WTC11 (cell line): ENCODE measurements around the gene NUDT6. TPM values are rescaled to one million over a fixed set of nuclear protein-coding genes. Genes with fewer than 3 reads are reported as not detected.

Experiments
- ATAC-seq: fragments of 200-7000 bp; cut with Tn5 transposase; 2 replicates; pipeline ENCODE4 v1.10.0; 2021; ENCODE audit warnings: mild to moderate bottlenecking, moderate library complexity
- CTCF ChIA-PET: fragments of 300-600 bp; sonication (Branson Sonifier 250); formaldehyde crosslinking; loops from one replicate; lab custom pipeline; 2021; ENCODE audit warnings: antibody characterized with exemption; lab: Charles Lee
- POLR2A ChIA-PET: fragments of 350-600 bp; sonication (Branson Sonifier 250); formaldehyde crosslinking; loops from one replicate; lab custom pipeline; 2021; ENCODE audit warnings: antibody characterized with exemption; lab: Charles Lee
- DNase-seq: peaks from one replicate; pipeline ENCODE4 v3.0.0; 2021; ENCODE audit warnings: low spot score
- H3K27ac Mint-ChIP-seq: 2 replicates; pipeline ENCODE4 v1.8.0; 2021; ENCODE audit warnings: mixed read lengths
- H3K27me3 Mint-ChIP-seq: 2 replicates; pipeline ENCODE4 v1.8.0; 2021; ENCODE audit warnings: low read depth, mild to moderate bottlenecking, moderate library complexity, mixed read lengths
- H3K36me3 Mint-ChIP-seq: 2 replicates; pipeline ENCODE4 v1.8.0; 2021; ENCODE audit warnings: mixed read lengths
- H3K4me1 Mint-ChIP-seq: 2 replicates; pipeline ENCODE4 v1.8.0; 2022; ENCODE audit warnings: mixed read lengths
- H3K4me3 Mint-ChIP-seq: 2 replicates; pipeline ENCODE4 v1.8.0; 2021; ENCODE audit warnings: mild to moderate bottlenecking, moderate library complexity, mixed read lengths
- H3K9me3 Mint-ChIP-seq: 2 replicates; pipeline ENCODE4 v1.8.0; 2021; ENCODE audit warnings: mixed read lengths
- ARID4B ChIP-seq: sonication (generic); formaldehyde crosslinking; IDR thresholded peaks from 2 replicates; pipeline ENCODE4 v1.8.0; 2023; ENCODE audit warnings: missing genetic modification reagents, mild to moderate bottlenecking, borderline replicate concordance
- ATF6 ChIP-seq: sonication (generic); formaldehyde crosslinking; IDR thresholded peaks from 2 replicates; pipeline ENCODE4 v1.8.1; 2023; ENCODE audit warnings: mild to moderate bottlenecking, missing genetic modification reagents
- E2F1 ChIP-seq: sonication (generic); formaldehyde crosslinking; IDR thresholded peaks from 2 replicates; pipeline ENCODE4 v1.8.0; 2022; ENCODE audit warnings: mild to moderate bottlenecking, missing genetic modification reagents
- EMX1 ChIP-seq: fragments of 250-450 bp; sonication (Bioruptor Pico); IDR thresholded peaks from 2 replicates; pipeline ENCODE4 v1.8.0; 2021; ENCODE audit warnings: mild to moderate bottlenecking
- FOXJ3 ChIP-seq: sonication (generic); formaldehyde crosslinking; IDR thresholded peaks from 2 replicates; pipeline ENCODE4 v1.9.0; 2021; ENCODE audit warnings: missing genetic modification reagents, mild to moderate bottlenecking, borderline replicate concordance
- FOXP1 ChIP-seq: sonication (generic); formaldehyde crosslinking; IDR thresholded peaks from 2 replicates; pipeline ENCODE4 v1.8.0; 2022; ENCODE audit warnings: missing genetic modification reagents, mild to moderate bottlenecking, moderate library complexity, borderline replicate concordance
- MXD4 ChIP-seq: fragments of 250-450 bp; sonication (Bioruptor Pico); IDR thresholded peaks from 2 replicates; pipeline ENCODE4 v1.8.0; 2021; ENCODE audit warnings: mild to moderate bottlenecking, moderate library complexity, borderline replicate concordance
- NR2C2 ChIP-seq: sonication (generic); formaldehyde crosslinking; IDR thresholded peaks from 2 replicates; pipeline ENCODE4 v1.8.0; 2022; ENCODE audit warnings: mild to moderate bottlenecking, missing genetic modification reagents
- PRRX2 ChIP-seq: fragments of 250-450 bp; sonication (Bioruptor Pico); IDR thresholded peaks from 2 replicates; pipeline ENCODE4 v1.8.0; 2021; ENCODE audit warnings: mild to moderate bottlenecking
- RORB ChIP-seq: fragments of 250-450 bp; sonication (Bioruptor Pico); IDR thresholded peaks from 2 replicates; pipeline ENCODE4 v1.9.0; 2021; ENCODE audit warnings: mild to moderate bottlenecking
- SOX15 ChIP-seq: fragments of 250-450 bp; sonication (Bioruptor Pico); IDR thresholded peaks from 2 replicates; pipeline ENCODE4 v1.9.0; 2021; ENCODE audit warnings: mild to moderate bottlenecking
- USF2 ChIP-seq: sonication (generic); formaldehyde crosslinking; IDR thresholded peaks from 2 replicates; pipeline ENCODE4 v1.8.1; 2023; ENCODE audit warnings: mild to moderate bottlenecking, missing genetic modification reagents, moderate library complexity
- ZNF138 ChIP-seq: sonication (generic); formaldehyde crosslinking; conservative IDR thresholded peaks from 2 replicates; pipeline ENCODE4 v1.8.1; 2022; ENCODE audit warnings: mild to moderate bottlenecking, moderate library complexity, missing genetic modification reagents
- ZNF232 ChIP-seq: sonication (generic); formaldehyde crosslinking; IDR thresholded peaks from 2 replicates; pipeline ENCODE4 v1.8.0; 2022; ENCODE audit warnings: mild to moderate bottlenecking, missing genetic modification reagents
- ZNF263 ChIP-seq: sonication (generic); formaldehyde crosslinking; IDR thresholded peaks from 2 replicates; pipeline ENCODE4 v1.8.1; 2022; ENCODE audit warnings: low read depth, mild to moderate bottlenecking, moderate library complexity, missing genetic modification reagents
- ZNF396 ChIP-seq: fragments of 250-450 bp; sonication (Bioruptor Pico); IDR thresholded peaks from 2 replicates; pipeline ENCODE4 v1.8.0; 2021; ENCODE audit warnings: mild to moderate bottlenecking, moderate library complexity, borderline replicate concordance
- ZNF416 ChIP-seq: fragments of 250-450 bp; sonication (Bioruptor Pico); IDR thresholded peaks from 2 replicates; pipeline ENCODE4 v1.9.0; 2021; ENCODE audit warnings: mild to moderate bottlenecking, inconsistent platforms
- ZNF671 ChIP-seq: fragments of 250-450 bp; sonication (Bioruptor Pico); IDR thresholded peaks from 2 replicates; pipeline ENCODE4 v1.8.0; 2021; ENCODE audit warnings: mild to moderate bottlenecking
- total RNA-seq: library from RNA; stranded (reverse); gene quantifications from 3 replicates; pipeline ENCODE4 v1.2.3, GENCODE V29; 2021
- TF ChIP-seq, protein P1 (sequence below): sonication (generic); formaldehyde crosslinking; IDR thresholded peaks from 2 replicates; pipeline ENCODE4 v1.8.0; 2022; ENCODE audit warnings: missing genetic modification reagents
- TF ChIP-seq, protein P2 (sequence below): fragments of 250-450 bp; sonication (Bioruptor Pico); IDR thresholded peaks from 2 replicates; pipeline ENCODE4 v1.9.0; 2021; ENCODE audit warnings: moderate library complexity, mild to moderate bottlenecking, inconsistent platforms, borderline replicate concordance
- TF ChIP-seq, protein P3 (sequence below): sonication (generic); formaldehyde crosslinking; IDR thresholded peaks from 2 replicates; pipeline ENCODE4 v1.8.0; 2022; ENCODE audit warnings: mild to moderate bottlenecking, missing genetic modification reagents

Gene NUDT6
- total RNA-seq, 1 experiment from 2014 or later: 8.4 TPM

DNA sequence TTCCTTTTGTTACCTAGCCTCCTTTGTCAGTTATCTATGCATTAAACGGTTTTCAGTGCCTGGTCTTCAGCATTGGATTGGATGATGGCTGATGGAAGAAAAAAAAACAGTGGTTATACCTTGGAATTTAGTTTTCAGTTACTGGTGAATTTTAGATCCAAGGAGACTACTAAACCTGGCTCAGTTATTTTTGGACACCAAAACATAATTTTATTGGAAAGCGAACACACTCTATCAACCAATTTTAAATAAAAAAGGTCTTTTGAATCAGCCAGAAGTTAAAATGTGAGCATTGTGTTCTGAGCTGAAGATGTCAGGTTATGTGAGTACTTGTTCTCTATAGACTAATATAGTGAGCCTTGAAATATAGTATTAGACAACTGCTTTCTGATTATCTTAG, 63.7 kb downstream of the NUDT6 start (continued):
- no peak for TF ChIP-seq ARID4B (CRISPR knock-in tag)
- TF ChIP-seq ZNF138: no peak

DNA sequence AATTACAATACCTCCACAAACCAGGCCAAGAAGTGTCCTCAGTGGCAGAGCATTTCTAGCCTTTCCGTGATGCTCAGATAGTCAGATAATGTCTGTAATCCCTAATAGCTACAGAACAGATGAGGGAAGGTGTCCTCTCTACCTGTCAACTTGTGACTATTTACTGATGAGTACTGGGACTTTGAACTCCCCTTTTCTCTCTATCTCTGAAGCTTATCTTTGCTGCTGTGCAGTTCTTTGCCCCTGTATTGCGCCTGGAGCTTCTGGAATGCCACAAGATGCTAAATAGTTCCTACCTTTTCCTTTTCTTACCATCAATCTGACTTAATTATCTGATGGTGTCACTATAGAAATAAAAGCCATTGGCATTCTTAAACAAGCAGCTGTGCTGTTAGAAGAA, 65.2 kb downstream of the NUDT6 start:
- Mint-ChIP-seq H3K4me1 (peaks cover 85% of the 10 kb centered on the region), H3K36me3 (peaks cover 6% of the 10 kb centered on the region; the same call in 1 of the 2 replicates), H3K9me3 (no peaks in the 10 kb centered on the region), H3K27ac (no peak overlapping the region), H3K27me3 (no peaks in the 10 kb centered on the region), H3K4me3 (no peak overlapping the region)
- POLR2A ChIA-PET: interaction anchor here (0.6 to 1.0 kb wide), 2 partner anchors 27 to 101 kb away, joined by 3 to 9 read pairs; no protein-coding TSS in a partner anchor
- CTCF ChIA-PET: interaction anchor here (0.6 to 1.4 kb wide), 3 partner anchors 51 to 100 kb away, joined by 3 to 4 read pairs (median 4); no protein-coding TSS in a partner anchor
- DNase-seq: no peak
- ATAC-seq: no peak
- TF ChIP-seq, protein P1, sequence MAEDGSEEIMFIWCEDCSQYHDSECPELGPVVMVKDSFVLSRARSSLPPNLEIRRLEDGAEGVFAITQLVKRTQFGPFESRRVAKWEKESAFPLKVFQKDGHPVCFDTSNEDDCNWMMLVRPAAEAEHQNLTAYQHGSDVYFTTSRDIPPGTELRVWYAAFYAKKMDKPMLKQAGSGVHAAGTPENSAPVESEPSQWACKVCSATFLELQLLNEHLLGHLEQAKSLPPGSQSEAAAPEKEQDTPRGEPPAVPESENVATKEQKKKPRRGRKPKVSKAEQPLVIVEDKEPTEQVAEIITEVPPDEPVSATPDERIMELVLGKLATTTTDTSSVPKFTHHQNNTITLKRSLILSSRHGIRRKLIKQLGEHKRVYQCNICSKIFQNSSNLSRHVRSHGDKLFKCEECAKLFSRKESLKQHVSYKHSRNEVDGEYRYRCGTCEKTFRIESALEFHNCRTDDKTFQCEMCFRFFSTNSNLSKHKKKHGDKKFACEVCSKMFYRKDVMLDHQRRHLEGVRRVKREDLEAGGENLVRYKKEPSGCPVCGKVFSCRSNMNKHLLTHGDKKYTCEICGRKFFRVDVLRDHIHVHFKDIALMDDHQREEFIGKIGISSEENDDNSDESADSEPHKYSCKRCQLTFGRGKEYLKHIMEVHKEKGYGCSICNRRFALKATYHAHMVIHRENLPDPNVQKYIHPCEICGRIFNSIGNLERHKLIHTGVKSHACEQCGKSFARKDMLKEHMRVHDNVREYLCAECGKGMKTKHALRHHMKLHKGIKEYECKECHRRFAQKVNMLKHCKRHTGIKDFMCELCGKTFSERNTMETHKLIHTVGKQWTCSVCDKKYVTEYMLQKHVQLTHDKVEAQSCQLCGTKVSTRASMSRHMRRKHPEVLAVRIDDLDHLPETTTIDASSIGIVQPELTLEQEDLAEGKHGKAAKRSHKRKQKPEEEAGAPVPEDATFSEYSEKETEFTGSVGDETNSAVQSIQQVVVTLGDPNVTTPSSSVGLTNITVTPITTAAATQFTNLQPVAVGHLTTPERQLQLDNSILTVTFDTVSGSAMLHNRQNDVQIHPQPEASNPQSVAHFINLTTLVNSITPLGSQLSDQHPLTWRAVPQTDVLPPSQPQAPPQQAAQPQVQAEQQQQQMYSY: no peak
- TF ChIP-seq, protein P2, sequence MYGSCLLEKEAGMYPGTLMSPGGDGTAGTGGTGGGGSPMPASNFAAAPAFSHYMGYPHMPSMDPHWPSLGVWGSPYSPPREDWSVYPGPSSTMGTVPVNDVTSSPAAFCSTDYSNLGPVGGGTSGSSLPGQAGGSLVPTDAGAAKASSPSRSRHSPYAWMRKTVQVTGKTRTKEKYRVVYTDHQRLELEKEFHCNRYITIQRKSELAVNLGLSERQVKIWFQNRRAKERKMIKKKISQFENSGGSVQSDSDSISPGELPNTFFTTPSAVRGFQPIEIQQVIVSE (CRISPR knock-in tag): no peak
- TF ChIP-seq ZNF396 (no peak), FOXP1 (CRISPR knock-in tag) (no peak), SOX15 (no peak), ZNF416 (CRISPR knock-in tag) (no peak), E2F1 (no peak), ATF6 (CRISPR knock-in tag) (no peak), ZNF263 (CRISPR knock-in tag) (no peak), EMX1 (CRISPR knock-in tag) (no peak), MXD4 (CRISPR knock-in tag) (no peak), RORB (CRISPR knock-in tag) (no peak), PRRX2 (CRISPR knock-in tag) (no peak), FOXJ3 (CRISPR knock-in tag) (no peak), USF2 (CRISPR knock-in tag) (no peak), NR2C2 (CRISPR knock-in tag) (no peak), ZNF232 (no peak), ZNF671 (CRISPR knock-in tag) (no peak)
- TF ChIP-seq, protein P3, sequence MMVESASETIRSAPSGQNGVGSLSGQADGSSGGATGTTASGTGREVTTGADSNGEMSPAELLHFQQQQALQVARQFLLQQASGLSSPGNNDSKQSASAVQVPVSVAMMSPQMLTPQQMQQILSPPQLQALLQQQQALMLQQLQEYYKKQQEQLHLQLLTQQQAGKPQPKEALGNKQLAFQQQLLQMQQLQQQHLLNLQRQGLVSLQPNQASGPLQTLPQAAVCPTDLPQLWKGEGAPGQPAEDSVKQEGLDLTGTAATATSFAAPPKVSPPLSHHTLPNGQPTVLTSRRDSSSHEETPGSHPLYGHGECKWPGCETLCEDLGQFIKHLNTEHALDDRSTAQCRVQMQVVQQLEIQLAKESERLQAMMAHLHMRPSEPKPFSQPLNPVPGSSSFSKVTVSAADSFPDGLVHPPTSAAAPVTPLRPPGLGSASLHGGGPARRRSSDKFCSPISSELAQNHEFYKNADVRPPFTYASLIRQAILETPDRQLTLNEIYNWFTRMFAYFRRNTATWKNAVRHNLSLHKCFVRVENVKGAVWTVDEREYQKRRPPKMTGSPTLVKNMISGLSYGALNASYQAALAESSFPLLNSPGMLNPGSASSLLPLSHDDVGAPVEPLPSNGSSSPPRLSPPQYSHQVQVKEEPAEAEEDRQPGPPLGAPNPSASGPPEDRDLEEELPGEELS (CRISPR knock-in tag): no peak
